ENCODE data around the gene KRT81.

KRT81 gene

GRCh38 chr12:52291267-52291935 is at the start of gene KRT81:
KRT81 (minus strand) TSS chr12:52291534; CDS start chr12:52291465, 69 bp downstream.
- no peak for DNase-seq

- DNase-seq = no peak
Measured at GRCh38 chr12:52338241-52338960, 47.1 kb upstream of the KRT81 start.

GRCh38 chr12:52337054-52337453 is 45.7 kb upstream of the KRT81 start:
- DNase-seq = no peak

GRCh38 chr12:52336641-52337040 is 45.3 kb upstream of the KRT81 start:
- no peak for DNase-seq

GRCh38 chr12:52335598-52336262 is 44.4 kb upstream of the KRT81 start:
- DNase-seq = no peak

- no peak for DNase-seq
Measured at GRCh38 chr12:52334185-52334584, 42.9 kb upstream of the KRT81 start.

- no peak for DNase-seq
Measured at GRCh38 chr12:52333321-52333720, 42.0 kb upstream of the KRT81 start.

- no peak for DNase-seq
Measured at GRCh38 chr12:52332381-52332780, 41.0 kb upstream of the KRT81 start.

GRCh38 chr12:52331833-52332232 is 40.5 kb upstream of the KRT81 start:
- no peak for DNase-seq

GRCh38 chr12:52331039-52331438 is 39.7 kb upstream of the KRT81 start:
- no peak for DNase-seq

GRCh38 chr12:52327830-52328500 is 36.6 kb upstream of the KRT81 start:
- DNase-seq = no peak

- peak; percentile 89 for DNase-seq
Measured at GRCh38 chr12:52327052-52327829, 35.9 kb upstream of the KRT81 start.

- DNase-seq = no peak
Measured at GRCh38 chr12:52324153-52324444, 32.8 kb upstream of the KRT81 start.

- no peak for DNase-seq
Measured at GRCh38 chr12:52323416-52324152, 32.2 kb upstream of the KRT81 start.

GRCh38 chr12:52323001-52323400 is 31.7 kb upstream of the KRT81 start:
- DNase-seq = no peak

- no peak for DNase-seq
Measured at GRCh38 chr12:52322069-52322468, 30.7 kb upstream of the KRT81 start.

- no peak for DNase-seq
Measured at GRCh38 chr12:52321418-52321817, 30.1 kb upstream of the KRT81 start.

GRCh38 chr12:52320784-52321400 is 29.6 kb upstream of the KRT81 start, which contains the start of gene KRT83:
KRT83 (minus strand) TSS chr12:52321398; CDS start chr12:52321335, 63 bp downstream.
- no peak for DNase-seq

GRCh38 chr12:52319097-52319496 is 27.8 kb upstream of the KRT81 start:
- no peak for DNase-seq

- DNase-seq = no peak
Measured at GRCh38 chr12:52318241-52318990, 27.1 kb upstream of the KRT81 start.

Data from fibroblast of skin of right biceps (primary cell).